Breast epithelium (tissue), 4 donors: Measurements from ENCODE around the gene ECT2. TPM values are rescaled to one million over a fixed set of nuclear protein-coding genes. Genes with fewer than 3 reads are reported as not detected.

ENCODE experiments used
- DNase-seq, 2 donors: peaks; one replicate each; pipeline ENCODE4 v3.0.0-alpha.2; 2019; ENCODE audit warnings: low spot score in 2 of 2
- H3K27ac ChIP-seq, 2 donors: fragments of 200-600 bp; sonication (generic) in 1 of 2; one replicate each; pipeline ENCODE4 v1.5.1; 2016 to 2019; ENCODE audit warnings: mild to moderate bottlenecking in 1 of 2
- H3K27me3 ChIP-seq, 2 donors: fragments of 200-600 bp; sonication (generic) in 1 of 2; one replicate each; pipeline versions ENCODE4 v1.5.1 to v1.6.0; 2017 to 2019; ENCODE audit warnings: control low read depth in 1 of 2, mild to moderate bottlenecking in 1 of 2
- H3K36me3 ChIP-seq: fragments of 200-600 bp; one replicate; pipeline ENCODE4 v1.5.1; 2019
- H3K4me1 ChIP-seq, 2 donors: fragments of 200-600 bp; sonication (generic); one replicate each; pipeline ENCODE4 v1.5.1; 2016 to 2019; ENCODE audit warnings: control low read depth in 1 of 2
- H3K4me3 ChIP-seq, 3 donors: fragments of 200-600 bp; sonication (generic); 1 replicate in 2 of 3; 2 replicates in 1 of 3; pipeline ENCODE4 v1.5.1; 2016 to 2019; ENCODE audit warnings: mild to moderate bottlenecking in 3 of 3, moderate library complexity in 2 of 3
- H3K9me3 ChIP-seq, 2 donors: fragments of 200-600 bp; sonication (generic) in 1 of 2; one replicate each; pipeline ENCODE4 v1.5.1; 2016 to 2019; ENCODE audit warnings: control low read depth in 1 of 2
- CTCF ChIP-seq, 3 donors: fragments of 450-650 bp; IDR thresholded peaks; one replicate each; pipeline ENCODE4 v1.5.1; 2016 to 2017; ENCODE audit warnings: antibody characterized with exemption in 3 of 3, mild to moderate bottlenecking in 3 of 3, moderate library complexity in 3 of 3
- POLR2A ChIP-seq: fragments of 450-650 bp; IDR thresholded peaks from one replicate; pipeline ENCODE4 v1.6.1; 2016; ENCODE audit warnings: antibody characterized with exemption, mild to moderate bottlenecking, moderate library complexity
- POLR2AphosphoS5 ChIP-seq, 3 donors: sonication (generic); formaldehyde crosslinking; IDR thresholded peaks; one replicate each; pipeline ENCODE4 v1.6.1; 2017; ENCODE audit warnings: antibody characterized with exemption in 3 of 3
- intact Hi-C: fragments of 100-400 bp; cut with DNase I; formaldehyde crosslinking; loops from one replicate; pipeline ENCODE4 v1.15.1; 2023; ENCODE audit warnings: low total_unique reads
- total RNA-seq, 3 donors: library from RNA; depleted of rRNA; stranded (reverse); fragments of >200 nt; gene quantifications; one replicate each; pipeline ENCODE4 v1.1.0, GENCODE V29; 2016

ECT2 gene
- total RNA-seq, 3 donors from 2014 or later: 8.5 to 20.1 (median 15.4) TPM

- Histone ChIP-seq H3K9me3 (no peaks in the 10 kb centered on the region), H3K4me3 (no peak overlapping the region), H3K4me1 (no peaks in the 10 kb centered on the region), H3K36me3 (no peaks in the 10 kb centered on the region), H3K27me3 (no peaks in the 10 kb centered on the region), H3K27ac (no peak overlapping the region)
- intact Hi-C loops: no loop called here
- no peak for DNase-seq
- TF ChIP-seq POLR2A (no peak), CTCF (IDR thresholded peaks at IDR 0.05) (no peak), POLR2AphosphoS5 (IDR thresholded peaks at IDR 0.05) (no peak)
Measured at GRCh38 chr3:172846103-172846561, 95.6 kb downstream of the ECT2 start.

- no peak for TF ChIP-seq CTCF (IDR thresholded peaks at IDR 0.05)
- TF ChIP-seq POLR2A: no peak
- no peak for TF ChIP-seq POLR2AphosphoS5 (IDR thresholded peaks at IDR 0.05)
- Histone ChIP-seq H3K9me3 (no peaks in the 10 kb centered on the region), H3K36me3 (no peaks in the 10 kb centered on the region), H3K4me3 (no peak overlapping the region), H3K4me1 (no peaks in the 10 kb centered on the region), H3K27ac (no peak overlapping the region), H3K27me3 (no peaks in the 10 kb centered on the region)
- no peak for DNase-seq
- intact Hi-C loops: no loop called here
Measured at GRCh38 chr3:172846706-172847105, 96.2 kb downstream of the ECT2 start.

- H3K4me3 ChIP-seq: no peak overlapping the region
- H3K36me3 ChIP-seq: no peaks in the 10 kb centered on the region
- no peaks in the 10 kb centered on the region for H3K9me3 ChIP-seq
- DNase-seq: no peak
- H3K27ac ChIP-seq: no peak overlapping the region
- H3K4me1 ChIP-seq: no peaks in the 10 kb centered on the region
- intact Hi-C loops: no loop called here
- no peaks in the 10 kb centered on the region for H3K27me3 ChIP-seq
- TF ChIP-seq CTCF (IDR thresholded peaks at IDR 0.05): no peak
- TF ChIP-seq POLR2A: no peak
- TF ChIP-seq POLR2AphosphoS5 (IDR thresholded peaks at IDR 0.05): no peak
Measured at GRCh38 chr3:172847292-172847691, 96.8 kb downstream of the ECT2 start.

- no peaks in the 10 kb centered on the region for H3K9me3 ChIP-seq
- no peak for TF ChIP-seq CTCF (IDR thresholded peaks at IDR 0.05)
- no peak for TF ChIP-seq POLR2A
- TF ChIP-seq POLR2AphosphoS5 (IDR thresholded peaks at IDR 0.05): no peak
- no peaks in the 10 kb centered on the region for H3K27me3 ChIP-seq
- no peaks in the 10 kb centered on the region for H3K4me1 ChIP-seq
- H3K27ac ChIP-seq: no peak overlapping the region
- intact Hi-C loops: no loop called here
- H3K36me3 ChIP-seq: no peaks in the 10 kb centered on the region
- no peak overlapping the region for H3K4me3 ChIP-seq
- no peak for DNase-seq
Measured at GRCh38 chr3:172848910-172849309, 98.4 kb downstream of the ECT2 start.

GRCh38 chr3:172853005-172853404 is 102.5 kb downstream of the ECT2 start:
- H3K27me3 ChIP-seq: no peaks in the 10 kb centered on the region
- no peak for DNase-seq
- no peak overlapping the region for H3K27ac ChIP-seq
- intact Hi-C loops: no loop called here
- no peaks in the 10 kb centered on the region for H3K36me3 ChIP-seq
- H3K9me3 ChIP-seq: no peaks in the 10 kb centered on the region
- TF ChIP-seq POLR2A: no peak
- TF ChIP-seq CTCF (IDR thresholded peaks at IDR 0.05): no peak
- TF ChIP-seq POLR2AphosphoS5 (IDR thresholded peaks at IDR 0.05): no peak
- H3K4me3 ChIP-seq: no peak overlapping the region
- H3K4me1 ChIP-seq: no peaks in the 10 kb centered on the region
